Measurements from ENCODE around the gene WDR5B.
A peak's percentile ranks its signal among the peaks of the same experiment; 100 is the strongest.

WDR5B gene

DNA sequence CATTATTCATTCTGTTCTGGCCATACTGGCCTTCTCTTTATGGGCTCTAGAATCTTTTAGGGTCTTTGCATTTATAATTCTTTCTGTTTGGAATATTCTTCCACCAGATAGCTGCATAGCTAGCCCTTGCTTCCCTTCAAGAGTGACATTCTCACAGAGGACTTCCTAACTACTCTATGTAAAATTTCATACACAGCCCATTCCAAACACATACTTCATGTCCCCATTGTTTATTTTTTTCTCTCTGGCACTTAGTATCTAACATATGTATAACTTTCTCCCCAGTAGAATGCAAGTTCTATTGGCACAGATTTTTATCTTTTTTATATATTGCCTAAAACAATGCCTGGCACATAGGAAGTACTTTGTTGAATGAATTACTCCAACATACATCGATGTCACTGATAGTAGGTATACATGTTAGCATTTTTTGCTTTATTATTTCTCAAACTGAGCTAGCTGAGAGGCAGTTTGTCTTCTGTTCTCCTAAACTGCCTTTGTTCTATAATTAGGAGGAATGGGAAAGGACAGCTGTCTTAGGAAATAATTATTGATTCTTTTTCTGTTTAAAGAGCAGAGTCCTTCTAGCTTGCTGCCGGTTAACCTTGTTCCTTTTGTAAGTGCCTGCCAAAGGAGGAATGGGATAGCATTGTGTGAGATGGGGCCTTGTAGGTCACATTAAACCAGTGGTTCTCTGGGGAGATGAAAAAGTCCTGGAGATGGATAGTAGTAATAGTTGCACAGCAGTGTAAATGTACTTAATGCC lies 24.0 kb downstream of the WDR5B start:
- no peak overlapping the region for H3K4me3 ChIP-seq (replicated peaks; ENCODE audit: low read depth, low read length)
- no peak for DNase-seq (ENCODE audit: extremely low read depth, low read depth)
- TF ChIP-seq, protein P1, sequence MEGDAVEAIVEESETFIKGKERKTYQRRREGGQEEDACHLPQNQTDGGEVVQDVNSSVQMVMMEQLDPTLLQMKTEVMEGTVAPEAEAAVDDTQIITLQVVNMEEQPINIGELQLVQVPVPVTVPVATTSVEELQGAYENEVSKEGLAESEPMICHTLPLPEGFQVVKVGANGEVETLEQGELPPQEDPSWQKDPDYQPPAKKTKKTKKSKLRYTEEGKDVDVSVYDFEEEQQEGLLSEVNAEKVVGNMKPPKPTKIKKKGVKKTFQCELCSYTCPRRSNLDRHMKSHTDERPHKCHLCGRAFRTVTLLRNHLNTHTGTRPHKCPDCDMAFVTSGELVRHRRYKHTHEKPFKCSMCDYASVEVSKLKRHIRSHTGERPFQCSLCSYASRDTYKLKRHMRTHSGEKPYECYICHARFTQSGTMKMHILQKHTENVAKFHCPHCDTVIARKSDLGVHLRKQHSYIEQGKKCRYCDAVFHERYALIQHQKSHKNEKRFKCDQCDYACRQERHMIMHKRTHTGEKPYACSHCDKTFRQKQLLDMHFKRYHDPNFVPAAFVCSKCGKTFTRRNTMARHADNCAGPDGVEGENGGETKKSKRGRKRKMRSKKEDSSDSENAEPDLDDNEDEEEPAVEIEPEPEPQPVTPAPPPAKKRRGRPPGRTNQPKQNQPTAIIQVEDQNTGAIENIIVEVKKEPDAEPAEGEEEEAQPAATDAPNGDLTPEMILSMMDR (IDR thresholded peaks at IDR 0.05; ENCODE audit: low read depth, low read length, missing control alignments) = no peak

DNA sequence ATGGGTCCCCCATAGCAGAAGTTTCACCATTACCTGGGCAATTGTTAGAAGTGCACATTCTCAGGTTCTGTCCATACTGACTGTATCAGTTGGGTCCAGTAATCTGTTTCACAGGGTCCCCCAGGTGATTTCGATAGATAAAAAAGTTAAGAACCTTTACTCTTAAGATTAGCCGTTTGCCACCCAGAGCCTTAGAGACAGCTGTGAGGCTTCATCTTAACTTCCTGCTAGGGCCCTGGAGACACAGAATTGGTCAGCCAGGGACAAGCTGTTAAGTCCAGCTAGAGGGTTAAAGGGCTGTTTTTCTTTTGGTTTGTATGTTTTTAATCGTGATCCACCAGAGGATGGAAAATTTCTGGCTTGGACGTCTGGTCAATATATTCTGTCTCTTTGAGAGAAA lies 25.2 kb downstream of the WDR5B start:
- no peak overlapping the region for H3K4me3 ChIP-seq (replicated peaks; ENCODE audit: low read depth, low read length)
- TF ChIP-seq, protein P1 (IDR thresholded peaks at IDR 0.05; ENCODE audit: low read depth, low read length, missing control alignments) = no peak
- DNase-seq (ENCODE audit: extremely low read depth, low read depth) = no peak

DNA sequence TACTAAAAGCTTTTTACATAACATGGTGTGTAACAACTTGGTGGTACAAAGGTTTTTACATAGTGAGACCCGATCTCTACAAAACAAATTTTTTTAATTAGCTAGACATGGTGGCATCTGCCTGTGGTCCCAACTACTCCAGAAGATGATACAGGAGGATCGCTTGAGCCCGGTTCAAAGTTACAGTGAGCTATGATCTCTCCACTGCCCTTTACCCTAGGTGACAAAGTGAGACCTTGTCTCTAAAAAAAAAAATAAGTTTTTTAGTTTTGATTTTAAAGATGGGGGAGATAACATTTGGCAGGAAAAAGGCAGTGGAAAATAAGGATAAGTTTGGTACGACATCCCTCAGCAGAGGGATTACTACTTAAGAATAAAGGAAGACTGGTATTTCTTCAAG lies 26.0 kb downstream of the WDR5B start:
- H3K4me3 ChIP-seq (replicated peaks; ENCODE audit: low read depth, low read length) = no peak overlapping the region
- DNase-seq (ENCODE audit: extremely low read depth, low read depth) = no peak

DNA sequence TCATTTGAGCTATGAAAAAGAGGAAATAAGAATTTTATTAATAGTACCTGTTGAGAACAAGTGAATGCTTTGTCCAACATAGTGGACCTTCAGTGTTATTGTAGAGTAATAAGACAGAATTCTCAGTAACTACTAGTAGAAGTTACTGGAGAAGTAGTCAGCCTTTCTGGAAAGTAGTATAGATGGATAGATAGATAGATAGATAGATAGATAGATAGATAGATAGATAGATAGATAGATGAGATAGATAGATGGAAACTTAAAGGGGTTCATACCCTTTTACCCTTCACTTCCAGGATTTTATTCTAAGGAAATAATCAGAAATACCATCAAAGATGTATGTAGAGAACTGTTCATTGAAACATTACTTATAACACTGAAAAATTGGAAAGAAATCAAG lies 26.7 kb downstream of the WDR5B start:
- TF ChIP-seq, protein P1 (IDR thresholded peaks at IDR 0.05; ENCODE audit: low read depth, low read length, missing control alignments) = no peak
- no peak for DNase-seq (ENCODE audit: extremely low read depth, low read depth)
- no peak overlapping the region for H3K4me3 ChIP-seq (replicated peaks; ENCODE audit: low read depth, low read length)

More for the DNA sequence above, 26.0 kb downstream of the WDR5B start:
- TF ChIP-seq, protein P1 (IDR thresholded peaks at IDR 0.05; ENCODE audit: low read depth, low read length, missing control alignments) = no peak

DNA sequence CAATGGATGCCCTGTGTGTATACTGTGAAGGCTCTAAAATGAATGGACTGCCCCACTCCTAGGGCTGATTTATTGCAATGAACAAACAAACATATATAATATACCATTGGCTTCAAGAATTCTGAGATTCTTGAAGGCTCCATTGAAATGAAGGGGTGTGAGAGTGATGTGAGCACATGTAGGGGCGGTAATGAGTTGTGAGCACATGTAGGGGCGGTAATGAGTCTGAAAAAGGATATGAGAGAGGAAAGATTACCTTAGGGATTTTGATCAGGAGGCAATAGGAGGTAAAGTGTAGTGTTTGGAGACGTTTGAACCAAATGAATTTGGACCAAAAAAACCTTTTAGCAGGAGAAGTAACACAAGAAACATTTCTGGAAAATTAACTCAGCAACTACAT lies 28.2 kb downstream of the WDR5B start:
- H3K4me3 ChIP-seq (replicated peaks; ENCODE audit: low read depth, low read length) = no peak overlapping the region
- DNase-seq (ENCODE audit: extremely low read depth, low read depth) = no peak
- TF ChIP-seq, protein P1 (IDR thresholded peaks at IDR 0.05; ENCODE audit: low read depth, low read length, missing control alignments) = no peak

DNA sequence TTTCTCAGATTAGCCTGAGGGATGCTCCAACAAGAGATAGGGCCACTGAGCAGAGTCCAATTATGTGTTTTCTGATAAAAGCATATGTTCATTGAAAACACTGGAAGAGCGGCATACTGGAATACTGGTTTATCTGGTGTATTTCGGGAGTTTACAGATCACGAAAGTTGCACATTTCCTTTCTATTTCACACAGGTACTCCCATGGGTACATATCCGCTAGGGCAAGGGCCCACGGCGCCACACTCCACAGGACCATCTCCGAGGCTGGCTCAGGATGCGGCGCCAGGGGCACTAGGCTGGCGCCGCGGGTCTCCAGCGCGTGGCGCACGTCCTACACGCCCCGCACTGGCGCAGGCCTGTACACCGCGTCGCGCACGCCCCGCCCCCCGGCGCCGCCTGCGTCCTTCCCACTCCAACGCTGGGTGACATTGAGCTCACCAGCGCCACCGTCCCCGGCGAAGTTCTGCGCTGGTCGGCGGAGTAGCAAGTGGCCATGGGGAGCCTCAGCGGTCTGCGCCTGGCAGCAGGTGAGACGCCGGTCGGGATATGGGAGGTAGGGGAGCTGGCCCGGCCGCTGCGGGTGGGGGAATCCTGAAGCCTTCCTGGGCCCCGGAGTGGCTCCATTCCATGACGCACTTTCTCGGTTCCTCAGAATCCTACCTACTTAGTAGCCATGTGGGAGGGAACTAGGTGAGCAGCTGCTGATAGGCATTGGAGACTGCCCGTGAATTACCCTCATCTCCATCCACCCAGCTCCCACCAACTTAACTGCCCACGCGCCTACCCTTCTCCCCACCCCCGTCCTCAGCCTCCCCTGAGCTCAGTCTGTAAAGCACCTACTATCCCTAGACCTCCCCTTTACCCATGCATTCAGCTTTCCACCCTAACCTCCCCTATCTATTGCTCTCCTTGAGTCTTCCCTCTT lies 31.8 kb downstream of the WDR5B start, which contains the start of gene FAM162A:
Gene FAM162A, plus strand, starts transcription at position 412 of the 927 bp plus-strand sequence. Its CDS starts 84 bp downstream, at position 496.
- peak within 1 kb of the TSS; percentile 93 for H3K4me3 ChIP-seq (replicated peaks; ENCODE audit: low read depth, low read length)
- TF ChIP-seq, protein P1 (IDR thresholded peaks at IDR 0.05; ENCODE audit: low read depth, low read length, missing control alignments) = peak; percentile 45

More for the DNA sequence above, 31.8 kb downstream of the WDR5B start, which contains the start of gene FAM162A:
- peak; percentile 63 for DNase-seq (ENCODE audit: extremely low read depth, low read depth)

Measured in HFF-Myc (cell line).